ENCODE measurements around the gene NCSTN. TPM values are rescaled to one million over a fixed set of nuclear protein-coding genes. Genes with fewer than 3 reads are reported as not detected.
A peak's percentile ranks its signal among the peaks of the same experiment; 100 is the strongest.

NCSTN gene
- total and polyA plus RNA-seq, 10 of the 15 experiments (the other 5 are each of a cell fraction or from before 2014, with no cell fraction given): 33.3 to 88.2 (median 60.4) TPM

GRCh38 chr1:160376525-160377131 lies 33.4 kb downstream of the NCSTN start:
- Histone ChIP-seq H3K4me3 (no peak overlapping the region), H3K36me3 (ENCODE audit: control insufficient read depth in 2 of 2, insufficient read depth in 2 of 2, low read length in 1 of 2) (no peaks in the 10 kb centered on the region), H3K4me2 (ENCODE audit: control insufficient read depth, insufficient read depth) (no peak overlapping the region), H3K9me3 (replicated peaks; ENCODE audit: control insufficient read depth, insufficient read depth, low read length) (no peaks in the 10 kb centered on the region), H3K9ac (ENCODE audit: control insufficient read depth, insufficient read depth, low read length) (no peak overlapping the region), H3K27ac (ENCODE audit: control insufficient read depth, insufficient read depth) (no peak overlapping the region), H3K79me2 (ENCODE audit: control insufficient read depth, insufficient read depth, low read length) (no peaks in the 10 kb centered on the region), H3K4me1 (ENCODE audit: control insufficient read depth, insufficient read depth, low read length) (peaks cover 15% of the 10 kb centered on the region), H2AFZ (ENCODE audit: control insufficient read depth, low read depth, low read length) (peak overlapping the region; percentile 42; the same call in 1 of the 2 replicates), H4K20me1 (ENCODE audit: control insufficient read depth, insufficient read depth) (no peaks in the 10 kb centered on the region), H3K27me3 (replicated peaks in 1 of 2; ENCODE audit: control insufficient read depth in 2 of 2, insufficient read depth in 2 of 2, low read length in 1 of 2) (no peaks in the 10 kb centered on the region)
- CTCF ChIA-PET: interaction anchor here (0.6 to 7.8 kb wide), 74 partner anchors 8 to 577 kb away, joined by 3 to 131 read pairs (median 5); partner anchors contain the start of genes CASQ1, DCAF8, IGSF8 and NCSTN
- peak; percentile 96 for FAIRE-seq
- ATAC-seq: peak; percentile 92
- in situ Hi-C loops (cut with MboI) (loop anchor here (5.0 kb wide), 1 partner anchor 279 kb away; the partner anchor contains the start of gene IGSF8), intact Hi-C loops (cut with micrococcal nuclease; ENCODE audit: unreplicated experiment) (loop anchor here (1.0 kb wide), 3 partner anchors 85 to 275 kb away; no protein-coding TSS in a partner anchor)
- DNase-seq (ENCODE audit: low read depth, low spot score): peak; percentile 36
- BruUV-seq (replicated peaks): no TSS peak
- 0% methylated on average over 5 of the region's 5 CpGs for WGBS (ENCODE audit: insufficient coverage, insufficient replicate concordance, low lambda C conversion rate, missing lambda C conversion rate)
- POLR2A ChIA-PET: interaction anchor here (0.6 to 0.8 kb wide), 3 partner anchors 79 to 275 kb away, joined by 3 to 4 read pairs (median 3); no protein-coding TSS in a partner anchor
- RAD21 ChIA-PET (ENCODE audit: unreplicated experiment): interaction anchor here (0.6 to 3.7 kb wide), 28 partner anchors 8 to 370 kb away, joined by 3 to 43 read pairs (median 5); partner anchors contain the start of genes CASQ1, IGSF8, NHLH1 and PEX19
- SMC1A ChIA-PET (ENCODE audit: uncharacterized antibody, unreplicated experiment): interaction anchor here (0.6 to 5.0 kb wide), 40 partner anchors 8 to 498 kb away, joined by 3 to 44 read pairs (median 5); partner anchors contain the start of genes CASQ1, KCNJ9 and PEX19
- TF ChIP-seq FOXM1 (IDR thresholded peaks at IDR 0.05; ENCODE audit: low read depth, low read length) (no peak), ETV6 (conservative IDR thresholded peaks at IDR 0.05 in 1 of 2, IDR thresholded peaks at IDR 0.05 in 1 of 2; ENCODE audit: borderline replicate concordance in 1 of 2, low read depth in 1 of 2) (no peak), PRDM15 (CRISPR knock-in tag; IDR thresholded peaks at IDR 0.05) (no peak), BCL11A (IDR thresholded peaks at IDR 0.05; ENCODE audit: low read depth, low read length) (no peak), IRF4 (IDR thresholded peaks at IDR 0.05; ENCODE audit: low read depth, low read length) (peak; percentile 40; the same call in 1 of the 2 replicates), NR2C2 (IDR thresholded peaks at IDR 0.05; ENCODE audit: borderline replicate concordance, control insufficient read depth, insufficient read length, low read depth) (no peak), CEBPB (IDR thresholded peaks at IDR 0.05; ENCODE audit: borderline replicate concordance in 1 of 2, low read depth in 2 of 2, low read length in 2 of 2) (no peak), E2F4 (IDR thresholded peaks at IDR 0.05; ENCODE audit: low read depth, low read length) (no peak), HCFC1 (IDR thresholded peaks at IDR 0.05; ENCODE audit: low read length) (no peak), CBX5 (IDR thresholded peaks at IDR 0.05; ENCODE audit: low read depth) (no peak), ELK1 (IDR thresholded peaks at IDR 0.05; ENCODE audit: low read depth, low read length) (no peak), PKNOX1 (IDR thresholded peaks at IDR 0.05) (peak; percentile 39; the same call in 1 of the 2 replicates), IRF5 (IDR thresholded peaks at IDR 0.05; ENCODE audit: borderline replicate concordance) (no peak)

All from GM12878 (cell line).